ENCODE results near the gene MRPL10. TPM values are rescaled to one million over a fixed set of nuclear protein-coding genes. Genes with fewer than 3 reads are reported as not detected.

The MRPL10 gene
- total and polyA plus RNA-seq, 2 donors (not counting 3 experiments of a cell fraction or from before 2014, with no cell fraction given) = 43.4 to 84.0 TPM

DNA sequence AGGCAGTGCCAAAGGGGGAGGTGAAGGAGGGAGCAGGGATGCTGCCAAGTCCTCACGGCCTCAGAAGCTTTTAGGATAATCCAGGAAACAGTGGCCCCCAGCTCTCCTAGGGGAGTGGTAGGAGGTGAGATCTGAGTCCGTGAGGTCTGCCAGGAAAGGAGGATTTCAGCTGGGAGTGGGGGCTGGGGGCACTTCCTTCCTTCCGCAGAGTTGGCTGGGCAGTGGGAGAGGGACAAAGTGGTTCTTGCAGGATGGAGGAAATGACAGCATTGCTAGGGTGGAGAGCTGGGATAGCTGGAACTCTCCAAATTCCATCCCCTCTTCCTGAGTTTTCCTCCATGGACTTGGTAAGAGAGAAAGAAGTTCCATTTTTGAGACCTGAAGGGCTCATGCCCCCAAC, 24.4 kb upstream of the MRPL10 start:
- no TSS peak for BruUV-seq (replicated peaks)
- no peak overlapping the region for H3K4me3 ChIP-seq (replicated peaks in 1 of 3; ENCODE audit: insufficient read depth in 1 of 3, low read depth in 1 of 3, low read length in 3 of 3)
- H3K9me1 ChIP-seq (replicated peaks; ENCODE audit: control insufficient read depth, extremely low read depth, insufficient read depth, low read length) = no peaks in the 10 kb centered on the region
- intact Hi-C loops (cut with micrococcal nuclease) (no loop called here), dilution Hi-C loops (cut with MboI; ENCODE audit: extremely low pct_ligation_motif_present, low sequenced_read_pairs) (no loop called here)
- H3K4me2 ChIP-seq (ENCODE audit: insufficient read depth, low read length) = peak overlapping the region; percentile 25
- H3K36me3 ChIP-seq (ENCODE audit: control insufficient read depth in 2 of 2, extremely low read depth in 1 of 2, insufficient read depth in 2 of 2, low read length in 2 of 2) = no peaks in the 10 kb centered on the region
- H3K9me3 ChIP-seq (replicated peaks; ENCODE audit: control insufficient read depth, insufficient read depth, low read length) = no peaks in the 10 kb centered on the region
- peaks cover 20% of the 10 kb centered on the region for H3K4me1 ChIP-seq (ENCODE audit: control insufficient read depth, extremely low read depth, insufficient read depth, low read length)
- no peak overlapping the region for H3K9ac ChIP-seq (replicated peaks; ENCODE audit: extremely low read depth, insufficient read depth, low read length)
- ChIA-PET POLR2A (no interaction called here), CTCF (interaction anchor here (1.0 to 7.2 kb wide), 8 partner anchors 10 to 34 kb away, joined by 3 to 48 read pairs (median 4); partner anchors contain the start of gene SCRN2)
- peak overlapping the region; percentile 84 for H2AFZ ChIP-seq (ENCODE audit: low read depth, low read length)
- DNase-seq (ENCODE audit: low read depth, low spot score) (peak; percentile 51), FAIRE-seq (peak; percentile 81)
- H3K79me2 ChIP-seq (ENCODE audit: control insufficient read depth, insufficient read depth, low read length) = no peaks in the 10 kb centered on the region
- peaks cover 3 to 13% of the 10 kb centered on the region in 2 experiments for H3K27me3 ChIP-seq (ENCODE audit: control insufficient read depth in 2 of 2, insufficient read depth in 2 of 2, low read length in 2 of 2)
- H3K27ac ChIP-seq (ENCODE audit: insufficient read depth, low read depth, low read length) = peak overlapping the region; percentile 15
- TF ChIP-seq POLR2AphosphoS5 (IDR thresholded peaks at IDR 0.05; ENCODE audit: insufficient read depth, low read depth, low read length) (peak; percentile 64), POLR2A (IDR thresholded peaks at IDR 0.05; ENCODE audit: low read depth, low read length) (no peak)
- H4K20me1 ChIP-seq (replicated peaks; ENCODE audit: control insufficient read depth, extremely low read depth, insufficient read depth, low read length) = no peaks in the 10 kb centered on the region

DNA sequence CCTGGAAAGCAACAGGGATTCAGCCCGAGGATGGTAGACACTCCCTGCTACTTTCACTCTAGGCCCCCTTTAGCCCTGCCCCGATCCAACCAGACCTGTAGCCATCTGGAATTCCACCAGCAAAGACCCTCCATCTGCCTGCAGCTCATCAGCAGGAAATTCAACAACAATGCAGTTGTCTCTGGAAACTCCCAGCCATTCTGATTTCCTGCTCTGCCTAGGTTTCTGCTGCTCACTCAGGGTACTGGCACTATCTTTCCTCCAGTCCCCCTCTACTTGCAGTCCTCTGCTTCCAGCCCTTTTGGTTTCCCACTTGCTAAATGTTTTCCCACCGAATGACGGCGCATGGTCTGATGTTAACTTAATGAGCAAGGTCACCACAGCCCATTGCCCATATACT, 22.3 kb upstream of the MRPL10 start:
- Histone ChIP-seq H3K9ac (replicated peaks; ENCODE audit: extremely low read depth, insufficient read depth, low read length) (no peak overlapping the region), H3K9me3 (replicated peaks; ENCODE audit: control insufficient read depth, insufficient read depth, low read length) (no peaks in the 10 kb centered on the region), H3K79me2 (ENCODE audit: control insufficient read depth, insufficient read depth, low read length) (no peaks in the 10 kb centered on the region), H3K27ac (ENCODE audit: insufficient read depth, low read depth, low read length) (no peak overlapping the region), H3K4me3 (replicated peaks in 1 of 3; ENCODE audit: insufficient read depth in 1 of 3, low read depth in 1 of 3, low read length in 3 of 3) (no peak overlapping the region), H3K36me3 (ENCODE audit: control insufficient read depth in 2 of 2, extremely low read depth in 1 of 2, insufficient read depth in 2 of 2, low read length in 2 of 2) (no peaks in the 10 kb centered on the region), H3K4me1 (ENCODE audit: control insufficient read depth, extremely low read depth, insufficient read depth, low read length) (peaks cover 22% of the 10 kb centered on the region), H4K20me1 (replicated peaks; ENCODE audit: control insufficient read depth, extremely low read depth, insufficient read depth, low read length) (no peaks in the 10 kb centered on the region), H2AFZ (ENCODE audit: low read depth, low read length) (no peak overlapping the region), H3K27me3 (ENCODE audit: control insufficient read depth in 2 of 2, insufficient read depth in 2 of 2, low read length in 2 of 2) (peaks cover 3 to 11% of the 10 kb centered on the region in 2 experiments), H3K9me1 (replicated peaks; ENCODE audit: control insufficient read depth, extremely low read depth, insufficient read depth, low read length) (no peaks in the 10 kb centered on the region), H3K4me2 (ENCODE audit: insufficient read depth, low read length) (no peak overlapping the region)
- BruUV-seq (replicated peaks) = no TSS peak
- ChIA-PET POLR2A (no interaction called here), CTCF (interaction anchor here (1.0 to 7.2 kb wide), 2 partner anchors 8 to 36 kb away, joined by 6 to 48 read pairs; no protein-coding TSS in a partner anchor)
- TF ChIP-seq POLR2A (IDR thresholded peaks at IDR 0.05; ENCODE audit: low read depth, low read length) (no peak), MYC (IDR thresholded peaks at IDR 0.05; ENCODE audit: low read depth, low read length) (no peak), JUN (IDR thresholded peaks at IDR 0.05; ENCODE audit: borderline replicate concordance, insufficient read depth, insufficient read length, low read depth) (no peak), FOS (IDR thresholded peaks at IDR 0.05; ENCODE audit: borderline replicate concordance, insufficient read depth, low read length) (no peak)
- TF ChIP-seq, protein P1, sequence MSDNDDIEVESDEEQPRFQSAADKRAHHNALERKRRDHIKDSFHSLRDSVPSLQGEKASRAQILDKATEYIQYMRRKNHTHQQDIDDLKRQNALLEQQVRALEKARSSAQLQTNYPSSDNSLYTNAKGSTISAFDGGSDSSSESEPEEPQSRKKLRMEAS (IDR thresholded peaks at IDR 0.05; ENCODE audit: insufficient read depth, insufficient read length) = no peak
- DNase-seq (ENCODE audit: low read depth, low spot score) (no peak), FAIRE-seq (no peak)
- intact Hi-C loops (cut with micrococcal nuclease) = no loop called here
- dilution Hi-C loops (cut with MboI; ENCODE audit: extremely low pct_ligation_motif_present, low sequenced_read_pairs) = no loop called here
